ENCODE measurements around the gene SLC6A12.
A peak's percentile ranks its signal among the peaks of the same experiment; 100 is the strongest.

Gene SLC6A12

DNA sequence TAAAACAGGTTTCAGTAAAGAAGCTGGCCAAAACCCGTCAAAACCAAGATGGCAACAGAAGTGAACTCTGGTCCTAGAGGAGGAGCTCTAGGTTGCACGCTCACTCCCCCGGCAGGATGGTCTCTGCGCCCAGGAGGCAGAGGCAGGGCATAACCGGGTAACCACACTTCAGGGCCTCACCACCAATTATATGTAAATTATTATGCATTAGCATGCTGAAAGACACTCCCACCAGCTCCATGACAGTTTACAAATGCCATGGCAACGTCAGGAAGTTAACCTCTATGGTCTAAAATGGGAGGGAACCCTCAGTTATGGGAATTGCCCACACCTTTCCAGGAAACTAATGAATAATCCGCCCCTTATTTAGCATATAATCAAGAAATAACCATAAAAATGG, 20.1 kb upstream of the SLC6A12 start:
- Histone ChIP-seq H3K36me3 (no peaks in the 10 kb centered on the region), H3K27me3 (peaks cover 0 to 9% of the 10 kb centered on the region in 2 donors), H3K9me3 (peaks cover 0 to 15% (median 13%) of the 10 kb centered on the region in 3 donors), H3K4me1 (no peaks in the 10 kb centered on the region), H3K4me3 (no peak overlapping the region), H3K27ac (no peak overlapping the region)
- TF ChIP-seq CTCF (IDR thresholded peaks at IDR 0.05), result no peak
- intact Hi-C loops (cut with DNase I; ENCODE audit: low total_unique reads), result no loop called here
- DNase-seq, result peak; percentile 0 to 24

DNA sequence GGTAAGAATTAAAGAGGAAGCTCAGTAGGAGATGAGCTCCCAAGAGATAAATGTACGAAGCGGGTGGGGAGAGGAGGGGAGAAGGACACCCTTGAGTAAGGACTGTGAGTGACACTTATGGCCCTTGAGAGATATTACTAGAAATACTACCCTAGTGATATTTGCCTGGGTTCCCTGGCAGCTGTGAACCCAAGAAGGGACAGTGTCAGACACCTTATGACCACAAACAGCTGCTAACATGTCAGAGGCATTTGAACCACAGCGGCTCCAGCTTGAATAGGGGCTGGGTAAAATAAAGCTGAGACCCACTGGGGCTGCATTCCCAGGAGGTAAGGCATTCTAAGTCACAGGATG, 19.6 kb upstream of the SLC6A12 start:
- no peak overlapping the region for H3K4me3 ChIP-seq
- intact Hi-C loops (cut with DNase I; ENCODE audit: low total_unique reads), result no loop called here
- no peak overlapping the region for H3K27ac ChIP-seq
- DNase-seq, result no peak
- no peaks in the 10 kb centered on the region for H3K4me1 ChIP-seq
- H3K27me3 ChIP-seq, result peaks cover 0 to 9% of the 10 kb centered on the region in 2 donors
- H3K36me3 ChIP-seq, result no peaks in the 10 kb centered on the region
- H3K9me3 ChIP-seq, result peaks cover 0 to 15% (median 13%) of the 10 kb centered on the region in 3 donors
- TF ChIP-seq CTCF (IDR thresholded peaks at IDR 0.05), result no peak

- peaks cover 0 to 9% of the 10 kb centered on the region in 2 donors for H3K27me3 ChIP-seq
- H3K36me3 ChIP-seq, result no peaks in the 10 kb centered on the region
- H3K27ac ChIP-seq, result no peak overlapping the region
- DNase-seq, result peak; percentile 33 to 58
- H3K4me3 ChIP-seq, result no peak overlapping the region
- TF ChIP-seq CTCF (IDR thresholded peaks at IDR 0.05), result no peak
- no peaks in the 10 kb centered on the region for H3K4me1 ChIP-seq
- H3K9me3 ChIP-seq, result peaks cover 0 to 15% (median 13%) of the 10 kb centered on the region in 3 donors
- intact Hi-C loops (cut with DNase I; ENCODE audit: low total_unique reads), result no loop called here
Measured at GRCh38 chr12:232731-233614, 19.0 kb upstream of the SLC6A12 start.

DNA sequence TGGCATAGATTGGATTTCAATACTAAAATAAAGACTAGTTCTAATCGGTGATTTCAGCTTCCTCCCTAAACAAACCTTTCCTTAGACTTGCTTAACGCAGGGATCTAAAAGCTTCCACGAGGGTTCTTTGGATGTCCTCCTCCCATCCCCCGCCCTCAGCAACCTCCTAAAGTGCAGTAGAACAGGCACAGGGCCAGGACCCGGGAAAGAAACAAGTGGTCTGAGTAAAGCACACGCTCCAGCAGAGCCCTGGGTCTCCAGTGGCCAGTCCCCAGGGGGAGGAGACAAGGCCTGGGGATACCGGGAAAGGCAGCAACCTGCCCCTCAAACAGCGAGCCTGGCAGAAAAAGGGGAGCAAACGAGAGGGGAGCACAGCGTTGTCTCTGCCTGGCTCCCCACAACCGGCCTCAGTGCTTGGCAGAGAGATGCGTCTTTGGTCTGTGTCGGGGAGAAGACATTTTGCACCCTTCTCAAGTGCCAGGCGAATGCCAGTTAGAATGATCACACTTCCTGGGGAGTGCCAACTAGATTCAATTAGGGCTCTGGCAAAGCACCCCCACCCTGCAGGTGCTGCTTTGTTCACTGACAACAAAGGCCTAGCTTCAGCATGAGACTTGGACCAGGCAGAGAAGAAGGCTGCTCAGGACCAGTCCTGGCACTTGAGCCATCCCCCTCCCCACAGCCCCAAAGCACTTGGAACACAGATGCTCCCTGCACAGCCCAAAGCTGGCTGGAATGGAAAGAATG, 17.1 kb upstream of the SLC6A12 start:
- no peak for TF ChIP-seq CTCF (IDR thresholded peaks at IDR 0.05)
- Histone ChIP-seq H3K36me3 (no peaks in the 10 kb centered on the region), H3K27me3 (peaks cover 0 to 14% of the 10 kb centered on the region in 2 donors), H3K9me3 (peaks cover 0 to 9% (median 5%) of the 10 kb centered on the region in 3 donors), H3K27ac (no peak overlapping the region), H3K4me1 (no peaks in the 10 kb centered on the region), H3K4me3 (no peak overlapping the region)
- intact Hi-C loops (cut with DNase I; ENCODE audit: low total_unique reads), result no loop called here
- peak in 1 of 2 donors; percentile 61 for DNase-seq

- no peaks in the 10 kb centered on the region for H3K36me3 ChIP-seq
- H3K4me3 ChIP-seq, result no peak overlapping the region
- DNase-seq, result peak in 1 of 2 donors; percentile 57
- H3K27ac ChIP-seq, result no peak overlapping the region
- H3K9me3 ChIP-seq, result no peaks in the 10 kb centered on the region
- no peak for TF ChIP-seq CTCF (IDR thresholded peaks at IDR 0.05)
- peaks cover 0 to 14% of the 10 kb centered on the region in 2 donors for H3K27me3 ChIP-seq
- H3K4me1 ChIP-seq, result no peaks in the 10 kb centered on the region
- intact Hi-C loops (cut with DNase I; ENCODE audit: low total_unique reads), result no loop called here
Measured at GRCh38 chr12:229441-230191, 15.7 kb upstream of the SLC6A12 start.
